K562 (cell line): ENCODE measurements around the gene OR2H2. TPM values are rescaled to one million over a fixed set of nuclear protein-coding genes. Genes with fewer than 3 reads are reported as not detected.

Experiments
- ATAC-seq: fragments of 200-7000 bp; cut with Tn5 transposase; 3 replicates; pipeline ENCODE4 v1.9.1; 2020; ENCODE audit warnings: moderate library complexity
- BruUV-seq: library from RNA; stranded (reverse); fragments of 400-500 nt; replicated peaks from 2 replicates; lab custom pipeline; 2021; lab: Mats Ljungman, UMichigan
- CTCF ChIA-PET: fragments of 300-600 bp; formaldehyde crosslinking; extraction: SDS; loops from one replicate; lab custom pipeline; 2021; ENCODE audit warnings: low intra/inter-chr PET ratio; lab: Yijun Ruan, JAX
- POLR2A ChIA-PET: fragments of 300-600, 350-650 bp; sonication (Branson Sonifier 250); formaldehyde crosslinking; extraction: SDS; loops from one replicate; lab custom pipeline; 2021; ENCODE audit warnings: antibody characterized with exemption, inconsistent platforms; lab: Yijun Ruan, JAX
- DNase-seq, 4 experiments: peaks; one replicate each; pipeline versions ENCODE4 v3.0.0 to v3.0.0-alpha.2; 2011 to 2018; ENCODE audit warnings: low spot score in 3 of 4, mixed read lengths in 3 of 4; ENCODE audit errors: extremely low read depth in 1 of 4
- FAIRE-seq: peaks from 2 replicates; lab custom pipeline; 2011; peaks lifted over from hg19 to GRCh38; lab: Jason Lieb, UNC
- H2AFZ ChIP-seq: 2 replicates; pipeline ENCODE4 v1.6.0; 2011; ENCODE audit warnings: low read depth, low read length, control low read depth, inconsistent platforms
- H3K27ac ChIP-seq: fragments of 200-600 bp; 3 replicates; pipeline ENCODE4 v1.8.0; 2011; ENCODE audit warnings: low read depth, mild to moderate bottlenecking, control low read depth, inconsistent platforms, low read length, moderate library complexity, mixed read lengths; ENCODE audit errors: extremely low read depth
- H3K27me3 ChIP-seq, 2 experiments: fragments of 300-600 bp in 1 of 2; 2 replicates in 1 of 2; 3 replicates in 1 of 2; pipeline versions ENCODE4 v1.6.0 to v1.8.0; 2011; ENCODE audit warnings: inconsistent platforms in 2 of 2, low read length in 2 of 2, mild to moderate bottlenecking in 1 of 2, mixed read lengths in 1 of 2, moderate library complexity in 1 of 2; ENCODE audit not compliant: control insufficient read depth in 2 of 2, insufficient read depth in 2 of 2
- H3K36me3 ChIP-seq: fragments of 300-600 bp; 3 replicates; pipeline ENCODE4 v1.8.0; 2011; ENCODE audit warnings: mild to moderate bottlenecking, low read length, inconsistent platforms; ENCODE audit not compliant: control insufficient read depth, insufficient read depth
- H3K4me1 ChIP-seq, 2 experiments: fragments of 200-600 bp in 1 of 2; replicated peaks in 1 of 2; 2 replicates in 1 of 2; 3 replicates in 1 of 2; pipeline versions ENCODE4 v1.5.1 to v1.8.0; 2011; ENCODE audit warnings: inconsistent platforms in 2 of 2, low read length in 2 of 2, mild to moderate bottlenecking in 1 of 2, mixed read lengths in 1 of 2, moderate library complexity in 1 of 2; ENCODE audit not compliant: control insufficient read depth in 2 of 2, insufficient read depth in 2 of 2
- H3K4me2 ChIP-seq: 2 replicates; pipeline ENCODE4 v1.6.1; 2011; ENCODE audit warnings: low read length, control low read depth, inconsistent platforms, mixed read lengths; ENCODE audit not compliant: insufficient read depth
- H3K4me3 ChIP-seq: fragments of 200-600 bp; sonication (generic), shearing (Covaris generic); 2 replicates; pipeline ENCODE4 v1.5.1; 2016; ENCODE audit warnings: control low read depth, inconsistent platforms
- H3K79me2 ChIP-seq: fragments of 200-600 bp; 3 replicates; pipeline ENCODE4 v1.8.0; 2011; ENCODE audit warnings: low read length, inconsistent platforms; ENCODE audit not compliant: control insufficient read depth, insufficient read depth
- H3K9ac ChIP-seq, 2 experiments: 2 replicates each; pipeline versions ENCODE4 v1.6.0 to v1.6.1; 2011; ENCODE audit warnings: low read depth in 2 of 2, low read length in 2 of 2, control low read depth in 1 of 2, inconsistent platforms in 1 of 2, mild to moderate bottlenecking in 1 of 2, mixed read lengths in 1 of 2; ENCODE audit not compliant: insufficient read depth in 1 of 2
- H3K9me1 ChIP-seq: one replicate; pipeline ENCODE4 v1.6.0; 2011; ENCODE audit warnings: inconsistent platforms, mild to moderate bottlenecking, low read length, moderate library complexity; ENCODE audit not compliant: control insufficient read depth, insufficient read depth
- H3K9me3 ChIP-seq: replicated peaks from 2 replicates; pipeline ENCODE4 v1.5.1; 2011; ENCODE audit warnings: low read depth, low read length, inconsistent platforms; ENCODE audit not compliant: control insufficient read depth, insufficient read depth
- H4K20me1 ChIP-seq: replicated peaks from 2 replicates; pipeline ENCODE4 v1.6.1; 2011; ENCODE audit warnings: low read length, inconsistent platforms, mixed read lengths; ENCODE audit not compliant: control insufficient read depth, insufficient read depth
- C11orf30 ChIP-seq: fragments of 450-650 bp; IDR thresholded peaks from 2 replicates; pipeline ENCODE4 v1.6.1; 2016; ENCODE audit warnings: low read depth, mild to moderate bottlenecking
- FOXJ3 ChIP-seq: sonication (generic); formaldehyde crosslinking; IDR thresholded peaks from 2 replicates; pipeline ENCODE4 v1.4.0; 2020; ENCODE audit warnings: mild to moderate bottlenecking, missing genetic modification reagents
- MEIS2 ChIP-seq: fragments of 450-650 bp; IDR thresholded peaks from 2 replicates; pipeline ENCODE4 v1.6.1; 2014; ENCODE audit warnings: mild to moderate bottlenecking; ENCODE audit not compliant: partially characterized antibody
- NFIC ChIP-seq: fragments of 450-650 bp; IDR thresholded peaks from 2 replicates; pipeline ENCODE4 v1.6.1; 2017; ENCODE audit warnings: mild to moderate bottlenecking, inconsistent platforms
- PCBP1 ChIP-seq: fragments of 200-400 bp; formaldehyde crosslinking; IDR thresholded peaks from 2 replicates; pipeline ENCODE4 v1.6.1; 2018; ENCODE audit warnings: mild to moderate bottlenecking, low read depth, low read length; ENCODE audit not compliant: poor library complexity, severe bottlenecking
- PKNOX1 ChIP-seq: fragments of 450-650 bp; IDR thresholded peaks from 2 replicates; pipeline ENCODE4 v1.6.1; 2016
- SIN3B ChIP-seq: fragments of 450-650 bp; IDR thresholded peaks from 2 replicates; pipeline ENCODE4 v1.6.1; 2017; ENCODE audit warnings: low read depth, mild to moderate bottlenecking, moderate library complexity
- ZBED1 ChIP-seq: IDR thresholded peaks from 2 replicates; pipeline ENCODE4 v1.6.1; 2014
- ZNF146 ChIP-seq: IDR thresholded peaks from one replicate; pipeline ENCODE4 v1.6.1; 2018; ENCODE audit warnings: missing compliant biosample characterization; ENCODE audit not compliant: unreplicated experiment
- ZNF316 ChIP-seq: fragments of 450-650 bp; IDR thresholded peaks from 2 replicates; pipeline ENCODE4 v1.6.1; 2016
- ZNF41 ChIP-seq: fragments of 250-450 bp; sonication (Bioruptor Pico); conservative IDR thresholded peaks from 2 replicates; pipeline ENCODE4 v1.4.0; 2020; ENCODE audit warnings: mild to moderate bottlenecking
- ZNF707 ChIP-seq: fragments of 250-450 bp; sonication (Bioruptor Pico); conservative IDR thresholded peaks from 2 replicates; pipeline ENCODE4 v1.8.0; 2022; ENCODE audit warnings: inconsistent platforms, mild to moderate bottlenecking, moderate library complexity
- ZNF740 ChIP-seq, 3 experiments: fragments of 200-800 bp in 1 of 3; sonication (Bioruptor generic) in 1 of 3; sonication (generic) in 1 of 3; formaldehyde crosslinking in 1 of 3; IDR thresholded peaks; 2 replicates each; pipeline versions ENCODE4 v1.6.1 to v1.8.0; 2016 to 2022; ENCODE audit warnings: mild to moderate bottlenecking in 2 of 3, missing compliant biosample characterization in 2 of 3, missing genetic modification characterization in 2 of 3, missing genetic modification reagents in 1 of 3
- WGBS: fragments of 100-300 bp; shearing (Covaris generic); methylation state at CpG from one replicate; pipeline ENCODE4 v1.1.6; 2016; ENCODE audit warnings: low coverage, mixed read lengths; ENCODE audit not compliant: insufficient coverage; ENCODE audit errors: missing lambda C conversion rate; 5-methylcytosine and 5-hydroxymethylcytosine counted together
- in situ Hi-C: fragments of 300-500 bp; cut with MboI; formaldehyde crosslinking; loops from 4 replicates; pipeline ENCODE4 v1.15.0; 2018; ENCODE audit warnings: inconsistent platforms, mixed read lengths
- intact Hi-C: fragments of 100-400 bp; cut with micrococcal nuclease; formaldehyde crosslinking; loops from 2 replicates; pipeline ENCODE4 v1.14.2; 2022
- polyA plus RNA-seq, 8 experiments: library from polyadenylated mRNA; depleted of rRNA in 4 of 8; stranded (reverse) in 5 of 8; unstranded in 3 of 8; fragments of >200 nt; fragmentation: Nextera tagmentation in 2 of 8; fragmentation: Illumina TruSeq in 1 of 8; extraction: Ambion mirVana in 2 of 8; extraction: Trizol in 1 of 8; gene quantifications; 2 replicates each; pipeline versions ENCODE4 v1.2.1 to v1.2.3, GENCODE V29; 2011 to 2014; ENCODE audit warnings: inconsistent platforms in 1 of 8, missing spikeins in 1 of 8
- total RNA-seq, 7 experiments: library from RNA; depleted of rRNA in 6 of 7; stranded (reverse); fragments of >200 nt in 6 of 7; fragmentation: Illumina TruSeq in 2 of 7; extraction: Trizol in 2 of 7; gene quantifications; 2 replicates each; pipeline versions ENCODE4 v1.2.1 to v1.2.3, GENCODE V29; 2011 to 2021; ENCODE audit warnings: low replicate concordance in 1 of 7

Gene OR2H2
- total and polyA plus RNA-seq, 9 of the 15 experiments (the other 6 are each of a cell fraction or from before 2014, with no cell fraction given) = not detected

GRCh38 chr6:29593199-29593855 is 8.4 kb downstream of the OR2H2 start:
- ATAC-seq = no peak
- Histone ChIP-seq H3K9me3 (no peaks in the 10 kb centered on the region), H3K4me3 (no peak overlapping the region), H3K4me1 (no peaks in the 10 kb centered on the region), H2AFZ (no peak overlapping the region), H3K9ac (no peak overlapping the region), H3K27ac (no peak overlapping the region), H3K27me3 (0 out of 5 replicates have a peak, but pooled peaks cover 3 to 10% of the 10 kb centered on the region in 2 experiments), H3K36me3 (no peaks in the 10 kb centered on the region), H3K79me2 (no peaks in the 10 kb centered on the region), H4K20me1 (no peaks in the 10 kb centered on the region; the same call in 1 of the 2 replicates), H3K4me2 (no peak overlapping the region), H3K9me1 (no peaks in the 10 kb centered on the region)
- peak; percentile 15 for FAIRE-seq
- intact Hi-C loops = no loop called here
- in situ Hi-C loops = loop anchor here (25.0 kb wide), 1 partner anchor 756 kb away; no protein-coding TSS in a partner anchor
- ChIA-PET CTCF (no interaction called here), POLR2A (interaction anchor here (0.6 to 1.8 kb wide), 3 partner anchors 9 to 1616 kb away, joined by 3 to 7 read pairs (median 4); no protein-coding TSS in a partner anchor)
- WGBS = 14% methylated on average over 4 of the region's 4 CpGs
- TF ChIP-seq PCBP1 (no peak), NFIC (peak; percentile 76)
- no peak for DNase-seq
- no TSS peak for BruUV-seq

GRCh38 chr6:29596381-29596900 is 11.5 kb downstream of the OR2H2 start:
- Histone ChIP-seq H3K79me2 (no peaks in the 10 kb centered on the region), H3K4me3 (no peak overlapping the region), H3K27ac (no peak overlapping the region), H3K9ac (no peak overlapping the region), H2AFZ (no peak overlapping the region), H3K36me3 (peaks cover 5% of the 10 kb centered on the region; the same call in 1 of the 3 replicates), H3K9me3 (no peaks in the 10 kb centered on the region), H4K20me1 (no peaks in the 10 kb centered on the region), H3K9me1 (no peaks in the 10 kb centered on the region), H3K4me1 (no peaks in the 10 kb centered on the region), H3K27me3 (0 out of 5 replicates have a peak, but pooled peaks cover 3 to 7% of the 10 kb centered on the region in 2 experiments), H3K4me2 (no peak overlapping the region)
- CTCF ChIA-PET = no interaction called here
- no peak for ATAC-seq
- 33% methylated on average over 6 of the region's 6 CpGs for WGBS
- POLR2A ChIA-PET = interaction anchor here (0.7 to 1.0 kb wide), 2 partner anchors 17 to 617 kb away, joined by 4 read pairs; partner anchors contain the start of gene TRIM26
- intact Hi-C loops = no loop called here
- no peak for DNase-seq
- in situ Hi-C loops = loop anchor here (25.0 kb wide), 1 partner anchor 759 kb away; no protein-coding TSS in a partner anchor
- no TSS peak for BruUV-seq
- FAIRE-seq = no peak
- TF ChIP-seq ZBED1 = no peak
- TF ChIP-seq ZNF740 (CRISPR knock-in tag; IDR thresholded peaks at IDR 0.05) = no peak
- TF ChIP-seq ZNF740 (tag; IDR thresholded peaks at IDR 0.05) = no peak
- TF ChIP-seq MEIS2 = peak; percentile 42
- TF ChIP-seq ZNF316 = peak; percentile 51
- peak; percentile 62 for TF ChIP-seq PKNOX1
- no peak for TF ChIP-seq SIN3B
- TF ChIP-seq FOXJ3 = no peak
- peak; percentile 37; the same call in 1 of the 2 replicates for TF ChIP-seq C11orf30
- no peak for TF ChIP-seq ZNF707
- TF ChIP-seq ZNF146 (CRISPR knock-in tag) = no peak
- no peak for TF ChIP-seq ZNF41 (CRISPR knock-in tag)
